Ishikawa (cell line): ENCODE data around the gene TMEM127.

Experiments
- CEBPB ChIP-seq: IDR thresholded peaks from 2 replicates; pipeline ENCODE4 v1.6.1; 2012
- EGR1 ChIP-seq: IDR thresholded peaks from 2 replicates; pipeline ENCODE4 v1.6.1; 2012

DNA sequence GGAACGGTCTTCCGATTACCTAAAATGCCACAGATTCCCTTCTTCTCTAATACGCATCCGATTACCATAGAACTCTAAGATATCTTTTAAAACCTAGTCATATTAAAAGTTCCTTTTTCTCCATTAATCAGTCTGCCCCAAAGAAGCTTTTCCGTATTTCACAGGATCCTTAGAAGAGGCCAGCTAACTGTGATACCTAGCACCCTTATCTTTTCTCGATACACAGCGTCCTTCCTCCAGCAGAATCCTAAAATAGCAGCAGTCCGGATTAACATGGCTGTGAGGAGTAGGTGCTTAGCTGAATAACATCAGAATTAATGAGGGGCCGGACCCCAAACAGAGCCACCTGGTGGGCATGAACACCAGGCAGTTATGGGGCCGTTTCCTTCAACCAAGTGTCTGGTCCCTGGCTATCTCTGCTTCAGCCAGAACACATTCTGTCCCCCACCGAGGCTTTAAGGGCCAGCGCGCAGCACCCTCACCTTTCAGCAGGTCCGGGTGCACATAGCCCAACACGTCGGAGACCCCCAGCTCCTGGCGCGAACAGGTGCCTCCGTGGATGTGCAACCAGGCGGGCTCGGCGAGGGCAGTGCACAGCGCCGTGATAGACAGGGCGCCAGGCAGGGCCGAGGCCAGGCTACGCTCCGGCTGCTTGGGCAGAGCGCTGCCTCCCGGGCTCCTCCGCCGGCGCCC is 995 bp downstream of the TMEM127 start:
- TF ChIP-seq EGR1 (no peak), CEBPB (no peak)
